GM23338 (cell line): ENCODE data around the gene KLF11. TPM values are rescaled to one million over a fixed set of nuclear protein-coding genes. Genes with fewer than 3 reads are reported as not detected.

Experiments
- ATAC-seq: fragments of 200-7000 bp; cut with Tn5 transposase; 3 replicates; pipeline ENCODE4 v1.9.1; 2020
- DNase-seq: peaks from one replicate; pipeline ENCODE4 v3.0.0-alpha.2; 2015; ENCODE audit warnings: low spot score
- H2AFZ ChIP-seq: fragments of 200-600 bp; sonication (generic); 2 replicates; pipeline ENCODE4 v1.8.0; 2016; ENCODE audit warnings: antibody characterized with exemption, mild to moderate bottlenecking, moderate library complexity
- H3F3A ChIP-seq: fragments of 200-600 bp; sonication (generic); replicated peaks from 2 replicates; pipeline ENCODE4 v1.8.0; 2017; ENCODE audit warnings: antibody characterized with exemption, mixed run types, low read depth
- H3K27ac ChIP-seq: fragments of 200-600 bp; sonication (generic); 2 replicates; pipeline ENCODE4 v1.6.1; 2016; ENCODE audit warnings: low read depth
- H3K27me3 ChIP-seq: fragments of 200-600 bp; sonication (generic); 2 replicates; pipeline ENCODE4 v1.8.0; 2016; ENCODE audit warnings: mild to moderate bottlenecking, mixed run types, moderate library complexity; ENCODE audit not compliant: insufficient read depth
- H3K36me3 ChIP-seq: fragments of 200-600 bp; sonication (generic); 2 replicates; pipeline ENCODE4 v1.8.0; 2016; ENCODE audit warnings: mild to moderate bottlenecking; ENCODE audit not compliant: insufficient read depth
- H3K4me1 ChIP-seq: fragments of 200-600 bp; sonication (generic); 2 replicates; pipeline ENCODE4 v1.8.0; 2016; ENCODE audit warnings: mild to moderate bottlenecking, moderate library complexity; ENCODE audit not compliant: insufficient read depth
- H3K4me2 ChIP-seq: fragments of 200-600 bp; sonication (generic); 2 replicates; pipeline ENCODE4 v1.7.1; 2017; ENCODE audit warnings: mixed run types
- H3K4me3 ChIP-seq: fragments of 200-600 bp; sonication (generic); 2 replicates; pipeline ENCODE4 v1.6.1; 2016; ENCODE audit warnings: mixed run types
- H3K79me2 ChIP-seq: fragments of 200-600 bp; sonication (generic); replicated peaks from 2 replicates; pipeline ENCODE4 v1.8.0; 2017; ENCODE audit warnings: mild to moderate bottlenecking; ENCODE audit not compliant: insufficient read depth
- H3K9me2 ChIP-seq: fragments of 200-600 bp; sonication (generic); 2 replicates; pipeline ENCODE4 v1.8.0; 2017; ENCODE audit not compliant: insufficient read depth
- H4K20me1 ChIP-seq: fragments of 200-600 bp; sonication (generic); replicated peaks from 2 replicates; pipeline ENCODE4 v1.8.0; 2017; ENCODE audit warnings: mild to moderate bottlenecking; ENCODE audit not compliant: insufficient read depth
- H3K27ac Mint-ChIP-seq: 2 replicates; pipeline ENCODE4 v1.8.0; 2020; ENCODE audit warnings: inconsistent platforms, mild to moderate bottlenecking, moderate library complexity, mixed read lengths
- H3K27me3 Mint-ChIP-seq: 3 replicates; pipeline ENCODE4 v1.8.0; 2022; ENCODE audit warnings: low read depth, mild to moderate bottlenecking, moderate library complexity, mixed read lengths, inconsistent platforms; ENCODE audit not compliant: insufficient read depth, poor library complexity
- H3K36me3 Mint-ChIP-seq: 3 replicates; pipeline ENCODE4 v1.8.0; 2021; ENCODE audit warnings: low read depth, mild to moderate bottlenecking, inconsistent platforms, moderate library complexity, mixed read lengths
- H3K4me1 Mint-ChIP-seq: 3 replicates; pipeline ENCODE4 v1.8.0; 2020; ENCODE audit warnings: mild to moderate bottlenecking, inconsistent platforms, mixed read lengths
- H3K4me3 Mint-ChIP-seq: 3 replicates; pipeline ENCODE4 v1.8.0; 2021; ENCODE audit warnings: moderate library complexity, mild to moderate bottlenecking, inconsistent platforms, mixed read lengths
- H3K9me3 Mint-ChIP-seq: 3 replicates; pipeline ENCODE4 v1.8.0; 2020; ENCODE audit warnings: moderate library complexity, mild to moderate bottlenecking, inconsistent platforms, mixed read lengths
- CREB1 ChIP-seq: fragments of 250-450 bp; sonication (Bioruptor Pico); IDR thresholded peaks from 2 replicates; pipeline ENCODE4 v1.5.0; 2020; ENCODE audit warnings: low read depth, mild to moderate bottlenecking, moderate library complexity
- EZH2 ChIP-seq: fragments of 200-600 bp; sonication (generic); IDR thresholded peaks from one replicate; pipeline ENCODE4 v1.8.0; 2017; ENCODE audit warnings: antibody characterized with exemption, mild to moderate bottlenecking, low read depth; ENCODE audit not compliant: unreplicated experiment
- EZH2phosphoT487 ChIP-seq: fragments of 200-600 bp; sonication (generic); IDR thresholded peaks from one replicate; pipeline ENCODE4 v1.8.1; 2018; ENCODE audit warnings: antibody characterized with exemption; ENCODE audit not compliant: unreplicated experiment
- NANOG ChIP-seq: IDR thresholded peaks from 2 replicates; pipeline ENCODE4 v1.6.1; 2016; ENCODE audit warnings: antibody characterized with exemption, borderline replicate concordance
- POLR2AphosphoS5 ChIP-seq: IDR thresholded peaks from 2 replicates; pipeline ENCODE4 v1.6.1; 2016; ENCODE audit warnings: antibody characterized with exemption, low read depth
- STAT1 ChIP-seq: IDR thresholded peaks from one replicate; pipeline ENCODE4 v1.6.1; 2016; ENCODE audit warnings: antibody characterized with exemption; ENCODE audit not compliant: unreplicated experiment
- ZNF331 ChIP-seq: fragments of 250-450 bp; sonication (Bioruptor Pico); IDR thresholded peaks from 2 replicates; pipeline ENCODE4 v1.5.0; 2020; ENCODE audit warnings: low read depth, mild to moderate bottlenecking, moderate library complexity
- polyA plus RNA-seq: library from polyadenylated mRNA; unstranded; fragments of >200 nt; fragmentation: Nextera tagmentation; extraction: Ambion mirVana; gene quantifications from 2 replicates; pipeline ENCODE4 v1.2.1, GENCODE V29; 2016
- total RNA-seq: library from RNA; depleted of rRNA; stranded (reverse); fragments of >200 nt; shearing (Covaris generic); gene quantifications from 2 replicates; pipeline ENCODE4 v1.2.3, GENCODE V29; 2014
- TF ChIP-seq, protein P1 (sequence below): IDR thresholded peaks from 2 replicates; pipeline ENCODE4 v1.6.1; 2016; ENCODE audit warnings: antibody characterized with exemption
- TF ChIP-seq, protein P2 (sequence below), 2 experiments: fragments of 200-600 bp in 1 of 2; sonication (generic) in 1 of 2; conservative IDR thresholded peaks; 2 replicates each; pipeline versions ENCODE4 v1.5.1 to v1.6.1; 2016 to 2017; ENCODE audit warnings: antibody characterized with exemption in 2 of 2, low read depth in 2 of 2, mild to moderate bottlenecking in 2 of 2, moderate library complexity in 1 of 2
- TF ChIP-seq, protein P3 (sequence below): IDR thresholded peaks from one replicate; pipeline ENCODE4 v1.6.1; 2018; ENCODE audit warnings: antibody characterized with exemption; ENCODE audit not compliant: unreplicated experiment

KLF11 gene
- total and polyA plus RNA-seq, 2 experiments from 2014 or later, result 1.4 to 5.6 TPM

DNA sequence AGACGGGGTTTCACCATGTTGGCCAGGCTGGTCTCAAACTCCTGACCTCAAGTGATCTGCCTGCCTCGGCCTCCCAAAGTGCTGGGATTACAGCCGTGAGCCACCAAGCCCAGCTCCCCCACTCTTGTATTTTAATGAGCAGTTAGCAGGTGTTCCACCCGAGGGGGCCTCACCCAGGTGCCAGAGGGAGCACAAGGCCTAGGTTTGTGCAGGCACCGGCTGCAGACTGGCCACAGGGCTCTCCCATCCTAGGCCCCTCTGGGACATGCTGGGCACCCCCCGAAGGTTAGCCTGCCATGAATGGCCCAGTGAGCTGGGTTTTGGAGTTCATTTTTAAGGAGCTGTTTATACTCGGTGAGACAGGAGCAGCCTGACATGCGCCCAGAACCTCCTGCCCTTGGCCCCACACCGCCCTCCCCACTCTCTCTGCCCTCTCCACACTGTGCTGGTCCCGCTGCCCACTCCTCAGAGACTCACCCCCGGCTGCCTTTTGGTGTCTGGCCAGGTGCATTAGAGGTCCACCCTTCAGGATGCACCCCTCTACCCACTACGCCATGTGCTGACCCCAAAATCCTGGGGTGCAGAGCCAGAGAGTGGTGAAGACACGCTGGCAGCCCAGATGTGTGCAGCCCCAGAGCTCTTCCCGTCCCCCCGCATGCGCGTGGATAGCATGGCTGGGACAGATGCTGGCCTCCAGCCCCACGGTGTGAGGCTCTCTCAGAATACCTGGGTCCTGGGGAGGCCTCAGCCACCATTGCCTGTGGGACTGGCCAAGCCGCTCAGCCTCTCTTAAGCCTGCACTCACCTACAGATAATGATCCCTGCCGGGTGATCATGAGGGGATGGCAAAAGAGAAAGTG, 11.2 kb upstream of the KLF11 start:
- Mint-ChIP-seq H3K27ac (no peak overlapping the region), H3K36me3 (no peaks in the 10 kb centered on the region), H3K4me1 (peaks cover 16% of the 10 kb centered on the region), H3K4me3 (no peak overlapping the region), H3K27me3 (peaks cover 4% of the 10 kb centered on the region), H3K9me3 (no peaks in the 10 kb centered on the region)
- no peaks in the 10 kb centered on the region for H4K20me1 ChIP-seq
- no peaks in the 10 kb centered on the region for H3K79me2 ChIP-seq
- H3K27ac ChIP-seq, result no peak overlapping the region
- no peaks in the 10 kb centered on the region for H3K9me2 ChIP-seq
- no peak for TF ChIP-seq CREB1
- TF ChIP-seq, protein P1, sequence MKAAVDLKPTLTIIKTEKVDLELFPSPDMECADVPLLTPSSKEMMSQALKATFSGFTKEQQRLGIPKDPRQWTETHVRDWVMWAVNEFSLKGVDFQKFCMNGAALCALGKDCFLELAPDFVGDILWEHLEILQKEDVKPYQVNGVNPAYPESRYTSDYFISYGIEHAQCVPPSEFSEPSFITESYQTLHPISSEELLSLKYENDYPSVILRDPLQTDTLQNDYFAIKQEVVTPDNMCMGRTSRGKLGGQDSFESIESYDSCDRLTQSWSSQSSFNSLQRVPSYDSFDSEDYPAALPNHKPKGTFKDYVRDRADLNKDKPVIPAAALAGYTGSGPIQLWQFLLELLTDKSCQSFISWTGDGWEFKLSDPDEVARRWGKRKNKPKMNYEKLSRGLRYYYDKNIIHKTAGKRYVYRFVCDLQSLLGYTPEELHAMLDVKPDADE, result no peak
- no peak for TF ChIP-seq STAT1
- TF ChIP-seq, protein P2, sequence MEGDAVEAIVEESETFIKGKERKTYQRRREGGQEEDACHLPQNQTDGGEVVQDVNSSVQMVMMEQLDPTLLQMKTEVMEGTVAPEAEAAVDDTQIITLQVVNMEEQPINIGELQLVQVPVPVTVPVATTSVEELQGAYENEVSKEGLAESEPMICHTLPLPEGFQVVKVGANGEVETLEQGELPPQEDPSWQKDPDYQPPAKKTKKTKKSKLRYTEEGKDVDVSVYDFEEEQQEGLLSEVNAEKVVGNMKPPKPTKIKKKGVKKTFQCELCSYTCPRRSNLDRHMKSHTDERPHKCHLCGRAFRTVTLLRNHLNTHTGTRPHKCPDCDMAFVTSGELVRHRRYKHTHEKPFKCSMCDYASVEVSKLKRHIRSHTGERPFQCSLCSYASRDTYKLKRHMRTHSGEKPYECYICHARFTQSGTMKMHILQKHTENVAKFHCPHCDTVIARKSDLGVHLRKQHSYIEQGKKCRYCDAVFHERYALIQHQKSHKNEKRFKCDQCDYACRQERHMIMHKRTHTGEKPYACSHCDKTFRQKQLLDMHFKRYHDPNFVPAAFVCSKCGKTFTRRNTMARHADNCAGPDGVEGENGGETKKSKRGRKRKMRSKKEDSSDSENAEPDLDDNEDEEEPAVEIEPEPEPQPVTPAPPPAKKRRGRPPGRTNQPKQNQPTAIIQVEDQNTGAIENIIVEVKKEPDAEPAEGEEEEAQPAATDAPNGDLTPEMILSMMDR (conservative IDR thresholded peaks at IDR 0.05; ENCODE audit: low read depth in 2 of 2), result no peak
- no peak for TF ChIP-seq POLR2AphosphoS5
- no peak for TF ChIP-seq EZH2
- no peak for TF ChIP-seq EZH2phosphoT487
- TF ChIP-seq ZNF331 (CRISPR knock-in tag), result no peak
- TF ChIP-seq NANOG, result no peak
- TF ChIP-seq, protein P3, sequence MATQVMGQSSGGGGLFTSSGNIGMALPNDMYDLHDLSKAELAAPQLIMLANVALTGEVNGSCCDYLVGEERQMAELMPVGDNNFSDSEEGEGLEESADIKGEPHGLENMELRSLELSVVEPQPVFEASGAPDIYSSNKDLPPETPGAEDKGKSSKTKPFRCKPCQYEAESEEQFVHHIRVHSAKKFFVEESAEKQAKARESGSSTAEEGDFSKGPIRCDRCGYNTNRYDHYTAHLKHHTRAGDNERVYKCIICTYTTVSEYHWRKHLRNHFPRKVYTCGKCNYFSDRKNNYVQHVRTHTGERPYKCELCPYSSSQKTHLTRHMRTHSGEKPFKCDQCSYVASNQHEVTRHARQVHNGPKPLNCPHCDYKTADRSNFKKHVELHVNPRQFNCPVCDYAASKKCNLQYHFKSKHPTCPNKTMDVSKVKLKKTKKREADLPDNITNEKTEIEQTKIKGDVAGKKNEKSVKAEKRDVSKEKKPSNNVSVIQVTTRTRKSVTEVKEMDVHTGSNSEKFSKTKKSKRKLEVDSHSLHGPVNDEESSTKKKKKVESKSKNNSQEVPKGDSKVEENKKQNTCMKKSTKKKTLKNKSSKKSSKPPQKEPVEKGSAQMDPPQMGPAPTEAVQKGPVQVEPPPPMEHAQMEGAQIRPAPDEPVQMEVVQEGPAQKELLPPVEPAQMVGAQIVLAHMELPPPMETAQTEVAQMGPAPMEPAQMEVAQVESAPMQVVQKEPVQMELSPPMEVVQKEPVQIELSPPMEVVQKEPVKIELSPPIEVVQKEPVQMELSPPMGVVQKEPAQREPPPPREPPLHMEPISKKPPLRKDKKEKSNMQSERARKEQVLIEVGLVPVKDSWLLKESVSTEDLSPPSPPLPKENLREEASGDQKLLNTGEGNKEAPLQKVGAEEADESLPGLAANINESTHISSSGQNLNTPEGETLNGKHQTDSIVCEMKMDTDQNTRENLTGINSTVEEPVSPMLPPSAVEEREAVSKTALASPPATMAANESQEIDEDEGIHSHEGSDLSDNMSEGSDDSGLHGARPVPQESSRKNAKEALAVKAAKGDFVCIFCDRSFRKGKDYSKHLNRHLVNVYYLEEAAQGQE, result no peak
- no peaks in the 10 kb centered on the region for H3K27me3 ChIP-seq
- no peak overlapping the region for H3K4me3 ChIP-seq
- H3F3A ChIP-seq, result no peaks in the 10 kb centered on the region
- H3K4me1 ChIP-seq, result peaks cover 17% of the 10 kb centered on the region
- ATAC-seq (no peak), DNase-seq (no peak)
- H2AFZ ChIP-seq, result peak overlapping the region; percentile 52; the same call in 1 of the 2 replicates
- H3K4me2 ChIP-seq, result no peak overlapping the region
- H3K36me3 ChIP-seq, result no peaks in the 10 kb centered on the region
